HUDEP-2 (cell line): ENCODE data around the gene PLIN4.
"Not testable (repeated sequence)": the region's sequence is repeated elsewhere in the genome, so short reads cannot be mapped to it uniquely, and the experiment has no call there.

Experiments used
- DNase-seq, 76 experiments: peaks; one replicate each; lab custom pipeline; 2025; ENCODE audit not compliant: unreplicated experiment in 76 of 76; lab: John Stamatoyannopoulos, UW

PLIN4 gene

GRCh38 chr19:4527377-4527776, 9.1 kb upstream of the PLIN4 start:
- not testable (repeated sequence) for DNase-seq

- no peak for DNase-seq
These were observed 7.3 kb upstream of the PLIN4 start for GRCh38 chr19:4525563-4526002.

- peak in 62 of 76 experiments; percentile 18 to 84 (median 62) for DNase-seq
These were observed 6.7 kb upstream of the PLIN4 start for GRCh38 chr19:4524808-4525562.

GRCh38 chr19:4523306-4524110, 5.2 kb upstream of the PLIN4 start:
- peak in 49 of 76 experiments; percentile 4 to 68 (median 37) for DNase-seq

- DNase-seq: no peak
These were observed 4.2 kb upstream of the PLIN4 start for GRCh38 chr19:4522291-4523002.

- no peak for DNase-seq
These were observed 3.6 kb upstream of the PLIN4 start for GRCh38 chr19:4521888-4522242.

- no peak for DNase-seq
These were observed 3.0 kb upstream of the PLIN4 start for GRCh38 chr19:4521170-4521887.

- no peak for DNase-seq
These were observed 1.4 kb upstream of the PLIN4 start for GRCh38 chr19:4519521-4520277.

GRCh38 chr19:4519172-4519496, 848 bp upstream of the PLIN4 start:
- no peak for DNase-seq

GRCh38 chr19:4517451-4518057, 732 bp downstream of the PLIN4 start:
- no peak for DNase-seq

- DNase-seq: no peak
These were observed 1.4 kb downstream of the PLIN4 start for GRCh38 chr19:4516939-4517300.

- no peak for DNase-seq
These were observed 1.9 kb downstream of the PLIN4 start for GRCh38 chr19:4516199-4516938.

GRCh38 chr19:4515732-4516131, 2.6 kb downstream of the PLIN4 start:
- no peak for DNase-seq

GRCh38 chr19:4513248-4513647, 5.0 kb downstream of the PLIN4 start:
- DNase-seq: no peak

- no peak for DNase-seq
These were observed 6.2 kb downstream of the PLIN4 start for GRCh38 chr19:4512070-4512469.

- DNase-seq: no peak
These were observed 6.8 kb downstream of the PLIN4 start for GRCh38 chr19:4511300-4512054.

GRCh38 chr19:4510435-4511255, 7.6 kb downstream of the PLIN4 start:
- no peak for DNase-seq

GRCh38 chr19:4508698-4509097, 9.6 kb downstream of the PLIN4 start:
- DNase-seq: no peak
